HCT116 (cell line): ENCODE data around the gene CDH4. TPM values are rescaled to one million over a fixed set of nuclear protein-coding genes. Genes with fewer than 3 reads are reported as not detected.

ENCODE experiments used
- ATAC-seq: fragments of 200-7000 bp; cut with Tn5 transposase; 2 replicates; pipeline ENCODE4 v1.9.1; 2020; ENCODE audit warnings: mild to moderate bottlenecking, moderate library complexity
- BruUV-seq: library from RNA; stranded (reverse); fragments of 400-500 nt; replicated peaks from 2 replicates; lab custom pipeline; 2021; lab: Mats Ljungman, UMichigan
- CTCF ChIA-PET: fragments of 300-600 bp; sonication (Branson Sonifier 250); formaldehyde crosslinking; loops from one replicate; lab custom pipeline; 2021; ENCODE audit warnings: antibody characterized with exemption; lab: Charles Lee
- POLR2A ChIA-PET: fragments of 300-600, 350-600 bp; sonication (Branson Sonifier 250); formaldehyde crosslinking; loops from one replicate; lab custom pipeline; 2021; ENCODE audit warnings: antibody characterized with exemption; lab: Charles Lee
- RAD21 ChIA-PET, 2 experiments: fragments of 300-600 bp; sonication (Branson Sonifier 250); formaldehyde crosslinking; loops; one replicate each; lab custom pipeline; 2023; ENCODE audit warnings: low total read pairs in 2 of 2; ENCODE audit not compliant: uncharacterized antibody in 2 of 2, unreplicated experiment in 2 of 2, low non-redundant PET in 1 of 2; lab: Charles Lee
- DNase-seq: peaks from one replicate; pipeline ENCODE4 v3.0.0-alpha.2; 2010; ENCODE audit warnings: low read depth, low spot score
- H2AFZ ChIP-seq: fragments of 200-600 bp; shearing (Covaris generic), sonication (generic); 2 replicates; pipeline ENCODE4 v1.6.1; 2017; ENCODE audit warnings: low read depth, mixed run types, mixed read lengths, antibody characterized with exemption, low read length; ENCODE audit not compliant: poor library complexity, severe bottlenecking
- H3K27ac ChIP-seq: 2 replicates; pipeline ENCODE4 v1.5.1; 2012; ENCODE audit warnings: low read depth, low read length
- H3K27me3 ChIP-seq: fragments of 200-600 bp; sonication (generic); 2 replicates; pipeline ENCODE4 v1.6.1; 2016; ENCODE audit warnings: mixed run types, low read length, mixed read lengths; ENCODE audit not compliant: insufficient read depth
- H3K36me3 ChIP-seq, 2 experiments: fragments of 200-500 bp in 1 of 2; fragments of 200-600 bp in 1 of 2; sonication (Bioruptor generic) in 1 of 2; sonication (generic) in 1 of 2; 2 replicates each; pipeline versions ENCODE4 v1.5.1 to v1.6.1; 2014 to 2016; ENCODE audit warnings: low read length in 2 of 2, inconsistent platforms in 1 of 2, mixed read lengths in 1 of 2, mixed run types in 1 of 2; ENCODE audit not compliant: insufficient read depth in 2 of 2, control insufficient read depth in 1 of 2
- H3K4me1 ChIP-seq, 2 experiments: fragments of 200-600 bp in 1 of 2; sonication (generic) in 1 of 2; 2 replicates each; pipeline versions ENCODE4 v1.5.1 to v1.6.1; 2012 to 2017; ENCODE audit warnings: low read length in 2 of 2, inconsistent platforms in 1 of 2, mild to moderate bottlenecking in 1 of 2, mixed read lengths in 1 of 2, mixed run types in 1 of 2, moderate library complexity in 1 of 2; ENCODE audit not compliant: insufficient read depth in 2 of 2, control insufficient read depth in 1 of 2
- H3K4me2 ChIP-seq: fragments of 200-600 bp; sonication (generic); 2 replicates; pipeline ENCODE4 v1.6.1; 2017; ENCODE audit warnings: mixed run types, low read length, mixed read lengths
- H3K4me3 ChIP-seq, 2 experiments: fragments of 200-600 bp in 1 of 2; sonication (generic) in 1 of 2; replicated peaks in 1 of 2; 2 replicates each; pipeline ENCODE4 v1.5.1; 2011 to 2016; ENCODE audit warnings: low read length in 2 of 2, control low read depth in 1 of 2, low read depth in 1 of 2, mild to moderate bottlenecking in 1 of 2, mixed read lengths in 1 of 2, mixed run types in 1 of 2
- H3K79me2 ChIP-seq: fragments of 200-600 bp; sonication (generic); 2 replicates; pipeline ENCODE4 v1.6.1; 2017; ENCODE audit warnings: mild to moderate bottlenecking, mixed run types, low read length, moderate library complexity, mixed read lengths; ENCODE audit not compliant: insufficient read depth
- H3K9ac ChIP-seq: fragments of 200-600 bp; sonication (generic); 2 replicates; pipeline ENCODE4 v1.6.1; 2016; ENCODE audit warnings: low read length, mixed read lengths
- H3K9me2 ChIP-seq: fragments of 200-600 bp; sonication (generic), shearing (Covaris generic); 2 replicates; pipeline ENCODE4 v1.6.1; 2017; ENCODE audit warnings: mixed run types, mild to moderate bottlenecking, moderate library complexity; ENCODE audit not compliant: insufficient read depth
- H3K9me3 ChIP-seq, 2 experiments: fragments of 200-500 bp in 1 of 2; fragments of 200-600 bp in 1 of 2; sonication (Bioruptor generic) in 1 of 2; sonication (generic) in 1 of 2; 2 replicates each; pipeline ENCODE4 v1.6.1; 2014 to 2017; ENCODE audit warnings: low read length in 2 of 2, mixed read lengths in 2 of 2, inconsistent platforms in 1 of 2, low read depth in 1 of 2, mild to moderate bottlenecking in 1 of 2, mixed run types in 1 of 2, moderate library complexity in 1 of 2; ENCODE audit not compliant: control insufficient read depth in 1 of 2, insufficient read depth in 1 of 2
- H4K20me1 ChIP-seq: fragments of 200-600 bp; sonication (generic), shearing (Covaris generic); 2 replicates; pipeline ENCODE4 v1.6.1; 2017; ENCODE audit warnings: mixed run types, mild to moderate bottlenecking, moderate library complexity; ENCODE audit not compliant: insufficient read depth
- CEBPB ChIP-seq: IDR thresholded peaks from 2 replicates; pipeline ENCODE4 v1.6.1; 2012; ENCODE audit warnings: low read depth
- ELF1 ChIP-seq: IDR thresholded peaks from 2 replicates; pipeline ENCODE4 v1.6.1; 2012; ENCODE audit warnings: low read depth, borderline replicate concordance
- EZH2 ChIP-seq: fragments of 200-600 bp; sonication (generic); IDR thresholded peaks from 2 replicates; pipeline ENCODE4 v1.6.1; 2017; ENCODE audit warnings: antibody characterized with exemption, mixed run types
- EZH2phosphoT487 ChIP-seq: fragments of 200-600 bp; IDR thresholded peaks from 2 replicates; pipeline ENCODE4 v1.6.1; 2018; ENCODE audit warnings: antibody characterized with exemption, borderline replicate concordance
- FOSL1 ChIP-seq: IDR thresholded peaks from 2 replicates; pipeline ENCODE4 v1.6.1; 2012; ENCODE audit warnings: low read depth
- POLR2A ChIP-seq: IDR thresholded peaks from 2 replicates; pipeline ENCODE4 v1.7.0; 2011; ENCODE audit warnings: borderline replicate concordance; ENCODE audit not compliant: insufficient read depth, insufficient read length; ENCODE audit errors: extremely low read depth
- RAD21 ChIP-seq: IDR thresholded peaks from 2 replicates; pipeline ENCODE4 v1.6.1; 2012; ENCODE audit warnings: low read depth, mild to moderate bottlenecking
- SP1 ChIP-seq: IDR thresholded peaks from 2 replicates; pipeline ENCODE4 v1.6.1; 2012; ENCODE audit warnings: low read depth
- SRF ChIP-seq: IDR thresholded peaks from 2 replicates; pipeline ENCODE4 v1.6.1; 2012; ENCODE audit warnings: low read depth
- ZFX ChIP-seq: fragments of 450-650 bp; IDR thresholded peaks from 2 replicates; pipeline ENCODE4 v1.6.1; 2017
- intact Hi-C: fragments of 100-400 bp; cut with micrococcal nuclease; formaldehyde crosslinking; loops from 2 replicates; pipeline ENCODE4 v1.10.0; 2022
- total RNA-seq: library from RNA; stranded (reverse); gene quantifications from one replicate; pipeline ENCODE4 v1.2.1, GENCODE V29; 2021; ENCODE audit not compliant: unreplicated experiment
- TF ChIP-seq, protein P1 (sequence below): IDR thresholded peaks from 2 replicates; pipeline ENCODE4 v1.6.1; 2011; ENCODE audit warnings: mild to moderate bottlenecking, low read length, moderate library complexity; ENCODE audit not compliant: insufficient replicate concordance; ENCODE audit errors: extremely low read depth
- TF ChIP-seq, protein P2 (sequence below): IDR thresholded peaks from 2 replicates; pipeline ENCODE4 v1.6.1; 2012
- TF ChIP-seq, protein P3 (sequence below), 3 experiments: fragments of 200-600 bp in 1 of 3; sonication (generic) in 1 of 3; IDR thresholded peaks in 2 of 3; conservative IDR thresholded peaks in 1 of 3; 2 replicates each; pipeline ENCODE4 v1.5.1; 2012 to 2017; ENCODE audit warnings: low read depth in 2 of 3, low read length in 2 of 3, antibody characterized with exemption in 1 of 3, borderline replicate concordance in 1 of 3, control low read depth in 1 of 3, mild to moderate bottlenecking in 1 of 3, mixed read lengths in 1 of 3, mixed run types in 1 of 3, moderate library complexity in 1 of 3; ENCODE audit not compliant: insufficient read depth in 1 of 3
- TF ChIP-seq, protein P4 (sequence below): IDR thresholded peaks from 2 replicates; pipeline ENCODE4 v1.6.1; 2012; ENCODE audit warnings: low read depth

CDH4 gene
- total RNA-seq, 1 experiment from 2014 or later: not detected

DNA sequence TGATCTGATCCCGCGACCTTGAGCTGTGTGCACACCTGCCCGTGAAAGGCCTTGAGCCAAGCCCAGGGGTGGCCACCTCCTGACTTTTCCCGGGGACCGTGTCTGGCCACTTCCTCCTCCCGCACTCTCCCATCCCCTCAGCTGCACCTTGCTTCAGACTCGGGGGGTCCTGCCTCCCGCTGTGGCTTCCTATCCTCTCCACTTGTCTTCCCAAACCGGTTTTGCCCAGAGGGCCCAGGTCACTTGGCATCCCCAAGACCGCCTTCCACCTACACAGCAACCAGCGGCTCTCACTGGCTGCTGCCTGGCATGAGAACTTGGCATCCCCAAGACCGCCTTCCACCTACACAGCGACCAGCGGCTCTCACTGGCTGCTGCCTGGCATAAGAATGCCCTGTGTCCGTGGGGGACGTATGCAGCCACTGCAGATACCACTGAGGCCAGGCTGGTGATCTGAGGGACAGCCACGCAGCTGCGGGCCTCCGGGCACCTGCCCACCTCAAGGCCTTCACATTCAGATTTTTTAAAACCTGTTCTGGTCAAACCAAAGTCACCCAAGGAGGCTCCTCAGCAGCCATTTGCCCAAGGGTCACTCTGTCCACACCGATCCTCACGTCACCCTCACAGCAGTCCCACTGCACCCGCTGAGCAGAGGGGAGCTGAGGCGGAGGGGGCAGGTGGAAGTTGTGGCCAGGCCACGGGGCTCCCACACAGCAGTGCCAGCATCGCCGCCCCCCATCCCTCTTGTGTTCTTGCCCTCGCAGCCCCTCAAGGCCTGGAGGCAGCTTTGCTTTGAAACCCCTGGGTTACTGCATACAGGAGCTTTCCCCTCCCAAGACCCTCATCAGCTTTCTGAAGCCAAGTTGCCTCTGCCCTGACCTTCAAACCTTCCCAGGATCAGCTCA is 568.1 kb downstream of the CDH4 start (continued):
- TF ChIP-seq POLR2A (no peak), FOSL1 (no peak), EZH2 (no peak), CEBPB (no peak)
- TF ChIP-seq, protein P1, sequence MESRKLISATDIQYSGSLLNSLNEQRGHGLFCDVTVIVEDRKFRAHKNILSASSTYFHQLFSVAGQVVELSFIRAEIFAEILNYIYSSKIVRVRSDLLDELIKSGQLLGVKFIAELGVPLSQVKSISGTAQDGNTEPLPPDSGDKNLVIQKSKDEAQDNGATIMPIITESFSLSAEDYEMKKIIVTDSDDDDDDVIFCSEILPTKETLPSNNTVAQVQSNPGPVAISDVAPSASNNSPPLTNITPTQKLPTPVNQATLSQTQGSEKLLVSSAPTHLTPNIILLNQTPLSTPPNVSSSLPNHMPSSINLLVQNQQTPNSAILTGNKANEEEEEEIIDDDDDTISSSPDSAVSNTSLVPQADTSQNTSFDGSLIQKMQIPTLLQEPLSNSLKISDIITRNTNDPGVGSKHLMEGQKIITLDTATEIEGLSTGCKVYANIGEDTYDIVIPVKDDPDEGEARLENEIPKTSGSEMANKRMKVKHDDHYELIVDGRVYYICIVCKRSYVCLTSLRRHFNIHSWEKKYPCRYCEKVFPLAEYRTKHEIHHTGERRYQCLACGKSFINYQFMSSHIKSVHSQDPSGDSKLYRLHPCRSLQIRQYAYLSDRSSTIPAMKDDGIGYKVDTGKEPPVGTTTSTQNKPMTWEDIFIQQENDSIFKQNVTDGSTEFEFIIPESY: no peak

DNA sequence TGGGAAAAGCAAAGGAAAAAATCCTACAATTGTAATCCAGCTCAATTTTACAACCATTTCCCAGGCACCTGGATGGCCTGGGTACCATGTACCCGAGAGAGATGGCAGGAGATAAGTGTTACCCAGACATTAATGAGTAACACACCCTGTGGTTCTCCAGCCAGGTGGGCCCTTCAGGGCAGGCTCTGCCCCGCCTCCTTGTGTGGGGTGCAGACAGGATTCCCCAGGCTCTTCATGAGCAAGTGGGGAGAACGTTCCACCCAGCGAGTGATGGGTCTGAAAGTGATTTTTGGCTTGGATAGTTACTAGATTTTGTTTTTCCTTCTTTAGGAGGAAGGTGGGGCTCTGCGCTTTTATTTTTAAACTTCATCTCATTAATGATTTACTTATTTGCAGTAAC is 569.7 kb downstream of the CDH4 start:
- Histone ChIP-seq H2AFZ (no peak overlapping the region), H3K4me1 (no peaks in the 10 kb centered on the region), H3K27ac (no peak overlapping the region), H3K9me2 (no peaks in the 10 kb centered on the region), H3K4me2 (no peak overlapping the region), H3K4me3 (no peak overlapping the region), H4K20me1 (no peaks in the 10 kb centered on the region), H3K36me3 (no peaks in the 10 kb centered on the region), H3K9me3 (no peaks in the 10 kb centered on the region), H3K79me2 (no peaks in the 10 kb centered on the region), H3K27me3 (peaks cover 3% of the 10 kb centered on the region; the same call in 1 of the 2 replicates), H3K9ac (no peak overlapping the region)
- ATAC-seq: no peak
- DNase-seq: no peak
- intact Hi-C loops: no loop called here
- ChIA-PET RAD21 (no interaction called here), POLR2A (no interaction called here), CTCF (no interaction called here)
- BruUV-seq: no TSS peak
- TF ChIP-seq RAD21 (no peak), ELF1 (no peak), ZFX (no peak), SRF (no peak), SP1 (no peak), EZH2phosphoT487 (no peak)
- TF ChIP-seq, protein P2, sequence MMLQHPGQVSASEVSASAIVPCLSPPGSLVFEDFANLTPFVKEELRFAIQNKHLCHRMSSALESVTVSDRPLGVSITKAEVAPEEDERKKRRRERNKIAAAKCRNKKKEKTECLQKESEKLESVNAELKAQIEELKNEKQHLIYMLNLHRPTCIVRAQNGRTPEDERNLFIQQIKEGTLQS: no peak
- TF ChIP-seq, protein P1: no peak
- TF ChIP-seq, protein P3, sequence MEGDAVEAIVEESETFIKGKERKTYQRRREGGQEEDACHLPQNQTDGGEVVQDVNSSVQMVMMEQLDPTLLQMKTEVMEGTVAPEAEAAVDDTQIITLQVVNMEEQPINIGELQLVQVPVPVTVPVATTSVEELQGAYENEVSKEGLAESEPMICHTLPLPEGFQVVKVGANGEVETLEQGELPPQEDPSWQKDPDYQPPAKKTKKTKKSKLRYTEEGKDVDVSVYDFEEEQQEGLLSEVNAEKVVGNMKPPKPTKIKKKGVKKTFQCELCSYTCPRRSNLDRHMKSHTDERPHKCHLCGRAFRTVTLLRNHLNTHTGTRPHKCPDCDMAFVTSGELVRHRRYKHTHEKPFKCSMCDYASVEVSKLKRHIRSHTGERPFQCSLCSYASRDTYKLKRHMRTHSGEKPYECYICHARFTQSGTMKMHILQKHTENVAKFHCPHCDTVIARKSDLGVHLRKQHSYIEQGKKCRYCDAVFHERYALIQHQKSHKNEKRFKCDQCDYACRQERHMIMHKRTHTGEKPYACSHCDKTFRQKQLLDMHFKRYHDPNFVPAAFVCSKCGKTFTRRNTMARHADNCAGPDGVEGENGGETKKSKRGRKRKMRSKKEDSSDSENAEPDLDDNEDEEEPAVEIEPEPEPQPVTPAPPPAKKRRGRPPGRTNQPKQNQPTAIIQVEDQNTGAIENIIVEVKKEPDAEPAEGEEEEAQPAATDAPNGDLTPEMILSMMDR (IDR thresholded peaks at IDR 0.05 in 2 of 3, conservative IDR thresholded peaks at IDR 0.05 in 1 of 3; ENCODE audit: borderline replicate concordance in 1 of 3, insufficient read depth in 1 of 3, low read depth in 2 of 3, low read length in 2 of 3): no peak
- TF ChIP-seq, protein P4, sequence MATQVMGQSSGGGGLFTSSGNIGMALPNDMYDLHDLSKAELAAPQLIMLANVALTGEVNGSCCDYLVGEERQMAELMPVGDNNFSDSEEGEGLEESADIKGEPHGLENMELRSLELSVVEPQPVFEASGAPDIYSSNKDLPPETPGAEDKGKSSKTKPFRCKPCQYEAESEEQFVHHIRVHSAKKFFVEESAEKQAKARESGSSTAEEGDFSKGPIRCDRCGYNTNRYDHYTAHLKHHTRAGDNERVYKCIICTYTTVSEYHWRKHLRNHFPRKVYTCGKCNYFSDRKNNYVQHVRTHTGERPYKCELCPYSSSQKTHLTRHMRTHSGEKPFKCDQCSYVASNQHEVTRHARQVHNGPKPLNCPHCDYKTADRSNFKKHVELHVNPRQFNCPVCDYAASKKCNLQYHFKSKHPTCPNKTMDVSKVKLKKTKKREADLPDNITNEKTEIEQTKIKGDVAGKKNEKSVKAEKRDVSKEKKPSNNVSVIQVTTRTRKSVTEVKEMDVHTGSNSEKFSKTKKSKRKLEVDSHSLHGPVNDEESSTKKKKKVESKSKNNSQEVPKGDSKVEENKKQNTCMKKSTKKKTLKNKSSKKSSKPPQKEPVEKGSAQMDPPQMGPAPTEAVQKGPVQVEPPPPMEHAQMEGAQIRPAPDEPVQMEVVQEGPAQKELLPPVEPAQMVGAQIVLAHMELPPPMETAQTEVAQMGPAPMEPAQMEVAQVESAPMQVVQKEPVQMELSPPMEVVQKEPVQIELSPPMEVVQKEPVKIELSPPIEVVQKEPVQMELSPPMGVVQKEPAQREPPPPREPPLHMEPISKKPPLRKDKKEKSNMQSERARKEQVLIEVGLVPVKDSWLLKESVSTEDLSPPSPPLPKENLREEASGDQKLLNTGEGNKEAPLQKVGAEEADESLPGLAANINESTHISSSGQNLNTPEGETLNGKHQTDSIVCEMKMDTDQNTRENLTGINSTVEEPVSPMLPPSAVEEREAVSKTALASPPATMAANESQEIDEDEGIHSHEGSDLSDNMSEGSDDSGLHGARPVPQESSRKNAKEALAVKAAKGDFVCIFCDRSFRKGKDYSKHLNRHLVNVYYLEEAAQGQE: no peak
